ACHN (cell line): ENCODE results near the gene SMIM1.

ENCODE experiments used
- DNase-seq: peaks from one replicate; pipeline ENCODE4 v3.0.0-alpha.2; 2015
- in situ Hi-C: cut with HindIII; loops from 2 replicates; pipeline ENCODE4 v1.10.0; 2017; ENCODE audit warnings: low sequenced_read_pairs, low pct_ligation_motif_present, low pct_unique_long_range_greater_than_20kb

The SMIM1 gene

GRCh38 chr1:3773572-3774275, 1.2 kb downstream of the SMIM1 start:
- no peak for DNase-seq
- in situ Hi-C loops, result no loop called here

DNA sequence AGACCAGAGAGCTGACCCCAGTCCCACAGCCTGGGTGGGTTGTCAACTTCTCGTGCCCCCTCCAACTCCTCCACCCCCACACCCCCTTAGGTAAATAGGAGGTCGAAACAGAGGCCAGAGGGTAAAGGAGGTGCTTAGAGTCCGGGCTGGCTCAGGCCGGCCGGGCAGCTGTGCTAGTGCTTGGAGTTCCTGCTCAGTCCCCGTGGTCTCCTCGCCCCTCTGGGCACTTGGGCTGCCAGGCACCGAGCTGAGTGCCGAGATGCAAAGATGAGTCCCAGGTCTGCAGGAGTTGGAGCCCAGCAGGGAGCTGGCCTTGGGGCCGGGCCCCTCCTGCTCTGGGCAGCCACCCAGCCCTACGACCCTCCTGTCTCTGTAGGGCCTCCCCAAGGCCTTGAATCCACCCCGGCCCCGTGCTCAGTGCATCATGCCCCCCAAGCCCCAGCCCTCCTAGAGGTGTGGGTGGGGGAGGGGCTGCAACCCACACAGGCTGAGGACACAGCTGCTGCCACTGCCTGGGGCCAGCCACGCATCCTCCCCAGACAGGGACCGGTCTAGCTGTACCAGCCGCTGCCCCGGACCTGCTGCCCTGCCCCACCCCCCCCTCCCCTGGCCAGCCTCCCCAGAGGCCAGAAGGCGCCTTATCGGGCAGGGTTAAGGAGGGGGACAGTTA, 1.9 kb downstream of the SMIM1 start:
- in situ Hi-C loops, result no loop called here
- DNase-seq, result no peak

- DNase-seq, result peak; percentile 46
- in situ Hi-C loops, result no loop called here
Measured at GRCh38 chr1:3774946-3775489, 2.5 kb downstream of the SMIM1 start.

- in situ Hi-C loops, result no loop called here
- peak; percentile 87 for DNase-seq
Measured at GRCh38 chr1:3775490-3776230, 3.1 kb downstream of the SMIM1 start.

DNA sequence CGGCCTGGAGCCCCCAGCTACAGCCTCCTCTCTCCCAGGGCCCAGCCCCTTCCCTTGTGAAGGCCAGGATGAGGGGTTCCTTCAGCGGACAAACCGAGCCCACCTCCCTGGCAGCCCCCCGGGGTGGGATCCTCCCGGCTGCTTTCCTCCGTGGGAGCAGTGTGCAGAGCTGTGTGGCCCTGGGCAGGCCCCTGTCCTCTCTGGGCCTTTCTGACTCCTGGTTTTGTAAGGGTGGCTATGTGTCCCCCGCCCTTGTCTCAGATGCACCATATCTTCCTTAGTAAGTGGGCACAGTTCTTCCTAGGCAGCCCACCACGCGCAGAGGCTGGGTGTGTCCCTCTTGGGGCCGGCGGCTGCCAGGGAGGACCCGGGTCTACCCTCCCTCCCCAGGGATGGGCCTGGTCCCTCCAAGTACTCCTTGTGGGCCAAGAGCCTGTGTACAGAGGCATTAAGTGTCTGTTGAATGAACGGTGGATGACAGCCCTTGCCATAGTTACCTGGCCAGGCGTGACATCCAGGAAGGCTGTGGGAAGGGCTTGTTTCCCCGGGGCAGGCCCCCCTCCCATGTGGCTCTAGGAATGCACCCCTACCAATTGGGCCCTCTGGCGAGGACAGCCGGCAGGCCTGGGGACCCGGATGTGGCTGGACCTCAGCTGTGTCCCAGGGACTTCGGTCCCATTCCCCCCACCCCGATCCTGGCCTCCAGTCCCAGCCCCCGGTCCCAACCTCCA, 3.8 kb downstream of the SMIM1 start:
- no peak for DNase-seq
- in situ Hi-C loops, result no loop called here

- no peak for DNase-seq
- in situ Hi-C loops, result no loop called here
Measured at GRCh38 chr1:3777078-3777547, 4.6 kb downstream of the SMIM1 start.

DNA sequence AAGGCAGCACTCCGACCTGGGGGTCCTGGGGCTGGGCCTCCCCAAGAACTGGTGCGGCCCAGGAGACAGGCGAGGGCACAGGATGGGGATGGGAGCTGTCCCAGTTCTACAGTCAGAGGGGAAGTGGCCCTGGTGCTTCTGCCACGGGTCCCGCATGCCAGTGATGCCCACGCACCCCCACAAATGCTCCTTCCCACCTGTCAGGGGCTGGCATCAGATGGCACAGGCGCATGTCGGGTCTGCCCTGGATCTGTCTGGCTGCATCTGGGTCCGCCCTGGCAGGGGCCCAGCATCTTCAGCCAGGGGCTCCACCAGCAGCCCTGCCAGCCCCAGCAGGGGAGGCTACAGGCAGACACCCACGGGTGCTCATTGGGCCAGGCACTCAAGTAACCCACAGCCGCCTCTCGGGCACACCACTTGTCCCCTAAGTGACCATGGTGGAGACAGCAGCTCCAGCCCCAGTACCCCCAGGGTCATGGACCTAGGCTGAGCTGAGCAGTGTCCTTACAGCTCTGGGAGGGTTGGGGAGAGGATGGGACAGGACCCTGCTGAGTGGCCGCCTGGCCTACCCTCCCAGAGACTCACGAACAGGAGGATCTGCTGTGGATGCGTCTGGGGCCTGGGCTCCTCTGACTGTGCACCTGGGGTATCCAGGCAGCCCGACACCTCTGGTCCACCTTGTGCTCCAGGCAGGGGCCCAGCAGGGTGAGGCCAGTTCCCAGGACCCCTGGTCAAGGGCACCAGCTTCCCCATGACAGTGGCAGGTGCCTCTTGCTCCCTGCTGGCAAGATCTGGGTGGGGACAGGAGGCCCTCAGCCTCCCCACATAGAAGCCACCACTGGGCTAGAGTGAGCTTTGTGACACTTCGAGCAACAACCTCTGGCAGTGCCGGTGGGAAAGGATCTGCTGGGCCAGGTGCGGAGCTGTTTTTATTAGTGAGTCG, 5.4 kb downstream of the SMIM1 start:
- DNase-seq, result no peak
- in situ Hi-C loops, result no loop called here

GRCh38 chr1:3778590-3779264, 6.2 kb downstream of the SMIM1 start:
- DNase-seq, result no peak
- in situ Hi-C loops, result no loop called here

GRCh38 chr1:3779265-3779911, 6.8 kb downstream of the SMIM1 start:
- DNase-seq, result no peak
- in situ Hi-C loops, result no loop called here

DNA sequence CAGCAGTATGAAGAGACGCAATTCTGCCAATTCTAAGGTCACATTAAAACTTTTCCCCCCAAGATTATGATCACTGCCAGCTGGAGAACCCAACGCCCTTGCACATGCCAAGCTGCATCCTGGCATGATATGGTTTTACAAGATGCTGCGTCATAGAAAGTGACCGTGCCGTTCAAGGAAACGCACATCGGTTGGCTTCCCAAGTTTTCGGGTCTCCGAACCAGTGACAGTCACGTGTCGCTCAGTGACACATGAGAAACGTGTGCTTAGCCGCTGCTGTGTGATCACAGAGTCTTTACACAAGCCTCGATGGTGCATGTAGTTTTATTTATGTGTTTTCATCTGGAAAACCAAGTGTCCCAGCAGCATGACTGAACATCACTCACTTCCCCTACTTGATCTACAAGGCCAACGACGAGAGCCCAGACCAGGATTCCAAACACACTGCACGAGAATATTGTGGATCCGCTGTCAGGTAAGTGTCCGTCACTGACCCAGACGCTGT, 7.4 kb downstream of the SMIM1 start:
- in situ Hi-C loops, result no loop called here
- DNase-seq, result no peak

DNA sequence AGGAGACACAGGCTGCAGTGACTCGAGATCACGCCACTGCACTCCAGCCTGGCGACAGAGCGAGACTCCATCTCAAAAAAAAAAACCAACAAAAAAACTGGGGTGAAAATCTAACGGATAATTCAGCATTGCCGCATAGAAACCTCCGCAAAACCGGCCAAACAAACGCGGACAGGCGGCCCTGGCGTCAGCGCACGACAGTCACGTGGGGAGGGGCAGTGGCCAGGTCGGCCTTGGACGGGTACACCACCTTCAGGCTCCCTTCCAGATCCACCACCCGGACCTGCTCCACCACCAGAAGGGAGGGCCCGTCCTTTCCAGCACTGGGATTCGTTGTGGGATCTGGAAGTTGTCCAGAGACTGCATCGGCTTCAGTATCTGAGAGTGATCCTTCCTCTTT, 8.4 kb downstream of the SMIM1 start:
- in situ Hi-C loops, result no loop called here
- no peak for DNase-seq

DNA sequence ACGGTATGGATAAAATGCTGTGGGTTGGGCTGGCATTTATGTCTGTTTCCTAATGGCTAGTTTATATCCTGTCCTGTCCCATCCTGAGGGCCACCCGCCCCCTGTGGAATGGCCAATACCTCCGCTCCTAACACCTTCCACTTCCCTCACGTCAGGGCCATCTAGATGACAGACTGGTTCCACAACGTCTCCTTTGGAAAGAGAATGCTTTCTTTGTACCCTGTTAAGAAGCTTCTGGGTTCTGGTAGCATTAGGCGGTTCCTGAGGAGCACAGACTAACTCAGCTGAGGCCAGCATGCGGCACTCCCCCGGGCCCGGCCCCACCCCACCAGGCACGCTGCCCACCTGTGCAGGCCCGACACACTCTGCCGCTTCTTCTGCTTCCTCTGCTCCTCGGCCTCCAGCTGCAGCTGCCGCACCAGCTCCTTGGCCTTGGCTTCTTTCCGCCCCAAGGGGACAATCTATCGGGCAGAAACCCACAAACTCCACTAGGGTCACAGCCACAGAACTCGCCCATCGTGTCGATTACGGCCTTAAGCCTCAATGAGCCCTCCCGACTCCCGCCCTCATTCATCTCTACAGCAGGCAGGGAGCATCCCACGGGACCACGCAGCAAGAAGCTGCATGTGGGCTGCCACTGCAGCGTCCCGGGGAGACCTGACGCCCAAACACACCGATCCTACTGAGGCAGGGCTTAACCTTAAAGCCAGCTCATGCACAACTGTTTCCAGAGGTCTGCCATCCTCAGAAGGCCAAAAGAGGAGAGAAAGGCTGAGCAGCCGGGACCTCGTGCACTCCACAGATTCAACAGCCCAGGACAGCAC, 11.3 kb downstream of the SMIM1 start:
- in situ Hi-C loops, result no loop called here
- no peak for DNase-seq

GRCh38 chr1:3785045-3785444, 12.5 kb downstream of the SMIM1 start:
- DNase-seq, result no peak
- in situ Hi-C loops, result no loop called here

DNA sequence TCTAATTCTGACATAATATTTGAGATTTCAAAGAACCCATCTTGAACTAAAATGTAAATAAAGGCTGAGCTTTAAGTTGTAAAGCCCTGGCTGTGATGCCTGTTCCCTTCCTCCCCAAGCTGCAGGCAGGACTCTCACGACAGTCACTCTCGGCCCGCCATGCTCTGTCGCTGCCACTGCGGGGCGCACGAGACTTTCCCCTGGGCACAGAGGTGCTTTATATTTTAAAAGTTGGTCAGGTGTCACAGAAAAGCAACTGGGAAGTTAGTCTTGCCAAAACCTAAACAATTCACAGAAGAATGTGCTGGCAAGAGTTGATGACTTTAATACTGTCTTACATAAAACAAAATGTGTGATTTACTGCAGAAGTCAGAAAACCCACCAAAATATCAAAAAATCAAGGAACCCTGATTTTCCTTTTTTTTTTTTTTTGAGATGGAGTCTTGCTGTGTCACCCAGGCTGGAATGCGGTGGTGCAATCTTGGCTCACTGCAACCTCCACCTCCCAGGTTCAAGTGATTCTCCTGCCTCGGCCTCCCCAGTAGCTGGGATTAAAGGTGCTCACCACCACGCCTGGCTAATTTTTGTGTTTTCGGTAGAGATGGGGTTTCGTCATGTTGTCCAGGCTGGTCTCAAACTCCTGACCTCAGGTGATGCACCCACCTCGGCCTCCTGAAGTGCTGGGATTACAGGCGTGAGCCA, 13.1 kb downstream of the SMIM1 start:
- no peak for DNase-seq
- in situ Hi-C loops, result no loop called here
